GM23248 (cell line): ENCODE results near the gene FICD.

ENCODE experiments used
- EZH2 ChIP-seq: fragments of 200-600 bp; sonication (generic); IDR thresholded peaks from 2 replicates; pipeline ENCODE4 v1.6.1; 2018; ENCODE audit warnings: antibody characterized with exemption, mild to moderate bottlenecking; ENCODE audit not compliant: insufficient read depth, poor library complexity, severe bottlenecking
- EZH2phosphoT487 ChIP-seq: fragments of 200-600 bp; sonication (generic); IDR thresholded peaks from 2 replicates; pipeline ENCODE4 v1.6.1; 2018; ENCODE audit warnings: antibody characterized with exemption, moderate library complexity, mild to moderate bottlenecking, low read depth; ENCODE audit not compliant: insufficient read depth

DNA sequence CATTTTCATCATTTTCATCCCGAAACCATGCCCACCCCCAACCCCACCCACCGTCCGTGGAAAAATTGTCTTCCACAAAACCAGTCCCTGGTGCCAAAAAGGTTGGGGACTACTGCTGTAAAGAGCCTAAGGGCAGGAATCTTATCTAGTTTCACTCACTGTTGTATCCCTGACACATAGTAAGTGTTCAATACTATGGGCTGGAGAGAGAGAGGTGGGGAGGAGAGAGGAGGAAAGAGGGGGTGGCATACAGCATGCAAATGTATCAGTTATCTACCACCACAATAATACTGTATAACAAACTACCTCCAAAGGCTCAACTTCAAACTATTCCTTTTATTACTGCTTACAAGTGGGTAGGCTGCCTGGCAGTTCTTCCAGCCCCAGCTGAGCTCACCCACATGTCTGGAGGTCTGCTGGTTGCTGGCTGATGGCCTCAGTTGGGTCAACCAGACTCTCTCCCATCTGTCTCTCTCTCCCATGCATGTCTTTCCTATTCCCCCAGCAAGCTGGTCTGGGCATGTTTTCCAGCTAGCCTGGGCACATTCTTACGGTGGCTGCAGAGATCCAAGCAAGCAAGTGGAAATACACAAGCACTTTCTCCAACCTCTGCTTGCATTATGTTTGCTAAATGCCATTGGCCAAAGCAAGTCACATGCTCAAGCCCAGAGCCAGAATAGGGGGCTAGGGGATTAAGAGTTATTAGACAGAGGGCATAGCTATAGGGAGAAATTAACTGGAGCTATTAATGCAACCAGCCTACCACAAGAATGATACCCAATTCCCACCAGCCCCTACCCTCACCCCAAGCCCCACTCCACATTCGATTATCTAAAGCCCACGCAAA is 31.6 kb upstream of the FICD start:
- TF ChIP-seq EZH2 (no peak), EZH2phosphoT487 (no peak)
